ENCODE measurements around the gene PNMT. TPM values are rescaled to one million over a fixed set of nuclear protein-coding genes. Genes with fewer than 3 reads are reported as not detected.

PNMT gene
- polyA plus RNA-seq, 1 of the 3 experiments (the other 2 are of a cell fraction) = 0.07 TPM

- no peak overlapping the region for H3K4me2 ChIP-seq
- H3K9me2 ChIP-seq = no peaks in the 10 kb centered on the region
- no peaks in the 10 kb centered on the region for H3K4me1 ChIP-seq (ENCODE audit: control insufficient read depth in 1 of 2, insufficient read depth in 2 of 2, low read depth in 1 of 2, low read length in 1 of 2)
- no peaks in the 10 kb centered on the region for H3K36me3 ChIP-seq (replicated peaks in 1 of 2; ENCODE audit: control insufficient read depth in 1 of 2, insufficient read depth in 2 of 2, low read length in 1 of 2)
- H3K79me2 ChIP-seq (ENCODE audit: insufficient read depth) = no peaks in the 10 kb centered on the region
- H3K4me3 ChIP-seq (ENCODE audit: low read depth in 2 of 2, low read length in 1 of 2) = no peak overlapping the region
- no peak overlapping the region for H2AFZ ChIP-seq (ENCODE audit: low read depth)
- no peak overlapping the region for H3K27ac ChIP-seq (ENCODE audit: low read depth in 2 of 2, low read length in 1 of 2)
- POLR2A ChIA-PET = no interaction called here
- no peak for DNase-seq
- H4K20me1 ChIP-seq (ENCODE audit: insufficient read depth) = no peaks in the 10 kb centered on the region
- TF ChIP-seq YY1 (IDR thresholded peaks at IDR 0.05; ENCODE audit: low read depth) (no peak), SMC3 (IDR thresholded peaks at IDR 0.05; ENCODE audit: low read depth, low read length) (no peak), RFX5 (IDR thresholded peaks at IDR 0.05; ENCODE audit: low read length) (no peak), RXRA (IDR thresholded peaks at IDR 0.05; ENCODE audit: borderline replicate concordance, low read depth) (no peak), FOXM1 (IDR thresholded peaks at IDR 0.05; ENCODE audit: low read depth) (no peak), POLR2AphosphoS5 (IDR thresholded peaks at IDR 0.05; ENCODE audit: low read depth, low read length) (no peak), GABPA (IDR thresholded peaks at IDR 0.05; ENCODE audit: low read depth) (no peak), GATA2 (CRISPR knock-in tag; IDR thresholded peaks at IDR 0.05) (no peak), ELF1 (IDR thresholded peaks at IDR 0.05) (no peak), FOSL2 (IDR thresholded peaks at IDR 0.05; ENCODE audit: borderline replicate concordance, low read depth) (no peak), CTCF (IDR thresholded peaks at IDR 0.05) (no peak), RAD21 (IDR thresholded peaks at IDR 0.05; ENCODE audit: low read length) (no peak), RCOR1 (IDR thresholded peaks at IDR 0.05; ENCODE audit: low read length) (no peak), CHD2 (IDR thresholded peaks at IDR 0.05; ENCODE audit: low read length, partially characterized antibody) (no peak), EZH2phosphoT487 (IDR thresholded peaks at IDR 0.05; ENCODE audit: borderline replicate concordance, low read depth) (no peak), NRF1 (IDR thresholded peaks at IDR 0.05; ENCODE audit: low read depth, low read length) (no peak)
- TF ChIP-seq, protein P1, sequence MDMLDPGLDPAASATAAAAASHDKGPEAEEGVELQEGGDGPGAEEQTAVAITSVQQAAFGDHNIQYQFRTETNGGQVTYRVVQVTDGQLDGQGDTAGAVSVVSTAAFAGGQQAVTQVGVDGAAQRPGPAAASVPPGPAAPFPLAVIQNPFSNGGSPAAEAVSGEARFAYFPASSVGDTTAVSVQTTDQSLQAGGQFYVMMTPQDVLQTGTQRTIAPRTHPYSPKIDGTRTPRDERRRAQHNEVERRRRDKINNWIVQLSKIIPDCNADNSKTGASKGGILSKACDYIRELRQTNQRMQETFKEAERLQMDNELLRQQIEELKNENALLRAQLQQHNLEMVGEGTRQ (IDR thresholded peaks at IDR 0.05; ENCODE audit: borderline replicate concordance, low read depth, low read length) = no peak
- TF ChIP-seq, protein P2, sequence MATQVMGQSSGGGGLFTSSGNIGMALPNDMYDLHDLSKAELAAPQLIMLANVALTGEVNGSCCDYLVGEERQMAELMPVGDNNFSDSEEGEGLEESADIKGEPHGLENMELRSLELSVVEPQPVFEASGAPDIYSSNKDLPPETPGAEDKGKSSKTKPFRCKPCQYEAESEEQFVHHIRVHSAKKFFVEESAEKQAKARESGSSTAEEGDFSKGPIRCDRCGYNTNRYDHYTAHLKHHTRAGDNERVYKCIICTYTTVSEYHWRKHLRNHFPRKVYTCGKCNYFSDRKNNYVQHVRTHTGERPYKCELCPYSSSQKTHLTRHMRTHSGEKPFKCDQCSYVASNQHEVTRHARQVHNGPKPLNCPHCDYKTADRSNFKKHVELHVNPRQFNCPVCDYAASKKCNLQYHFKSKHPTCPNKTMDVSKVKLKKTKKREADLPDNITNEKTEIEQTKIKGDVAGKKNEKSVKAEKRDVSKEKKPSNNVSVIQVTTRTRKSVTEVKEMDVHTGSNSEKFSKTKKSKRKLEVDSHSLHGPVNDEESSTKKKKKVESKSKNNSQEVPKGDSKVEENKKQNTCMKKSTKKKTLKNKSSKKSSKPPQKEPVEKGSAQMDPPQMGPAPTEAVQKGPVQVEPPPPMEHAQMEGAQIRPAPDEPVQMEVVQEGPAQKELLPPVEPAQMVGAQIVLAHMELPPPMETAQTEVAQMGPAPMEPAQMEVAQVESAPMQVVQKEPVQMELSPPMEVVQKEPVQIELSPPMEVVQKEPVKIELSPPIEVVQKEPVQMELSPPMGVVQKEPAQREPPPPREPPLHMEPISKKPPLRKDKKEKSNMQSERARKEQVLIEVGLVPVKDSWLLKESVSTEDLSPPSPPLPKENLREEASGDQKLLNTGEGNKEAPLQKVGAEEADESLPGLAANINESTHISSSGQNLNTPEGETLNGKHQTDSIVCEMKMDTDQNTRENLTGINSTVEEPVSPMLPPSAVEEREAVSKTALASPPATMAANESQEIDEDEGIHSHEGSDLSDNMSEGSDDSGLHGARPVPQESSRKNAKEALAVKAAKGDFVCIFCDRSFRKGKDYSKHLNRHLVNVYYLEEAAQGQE (IDR thresholded peaks at IDR 0.05; ENCODE audit: low read depth, low read length) = no peak
- TF ChIP-seq, protein P3, sequence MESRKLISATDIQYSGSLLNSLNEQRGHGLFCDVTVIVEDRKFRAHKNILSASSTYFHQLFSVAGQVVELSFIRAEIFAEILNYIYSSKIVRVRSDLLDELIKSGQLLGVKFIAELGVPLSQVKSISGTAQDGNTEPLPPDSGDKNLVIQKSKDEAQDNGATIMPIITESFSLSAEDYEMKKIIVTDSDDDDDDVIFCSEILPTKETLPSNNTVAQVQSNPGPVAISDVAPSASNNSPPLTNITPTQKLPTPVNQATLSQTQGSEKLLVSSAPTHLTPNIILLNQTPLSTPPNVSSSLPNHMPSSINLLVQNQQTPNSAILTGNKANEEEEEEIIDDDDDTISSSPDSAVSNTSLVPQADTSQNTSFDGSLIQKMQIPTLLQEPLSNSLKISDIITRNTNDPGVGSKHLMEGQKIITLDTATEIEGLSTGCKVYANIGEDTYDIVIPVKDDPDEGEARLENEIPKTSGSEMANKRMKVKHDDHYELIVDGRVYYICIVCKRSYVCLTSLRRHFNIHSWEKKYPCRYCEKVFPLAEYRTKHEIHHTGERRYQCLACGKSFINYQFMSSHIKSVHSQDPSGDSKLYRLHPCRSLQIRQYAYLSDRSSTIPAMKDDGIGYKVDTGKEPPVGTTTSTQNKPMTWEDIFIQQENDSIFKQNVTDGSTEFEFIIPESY (IDR thresholded peaks at IDR 0.05; ENCODE audit: borderline replicate concordance, low read depth) = no peak
- H3K9ac ChIP-seq = no peak overlapping the region
- CTCF ChIA-PET = interaction anchor here (1.6 kb wide), 1 partner anchor 27 kb away, joined by 6 read pairs; the partner anchor contains the start of gene MIEN1
- H3K27me3 ChIP-seq (ENCODE audit: insufficient read depth) = no peaks in the 10 kb centered on the region
- WGBS (ENCODE audit: low lambda C conversion rate) = 82% methylated on average over 5 of the region's 5 CpGs
- H3K9me3 ChIP-seq = no peaks in the 10 kb centered on the region
- H3F3A ChIP-seq (replicated peaks; ENCODE audit: insufficient read depth) = no peaks in the 10 kb centered on the region
Observed at GRCh38 chr17:39703913-39704312, 35.7 kb downstream of the PNMT start.
